Astrocyte of the spinal cord (primary cell): Measurements from ENCODE around the gene ADAMTS7.
"Not testable (repeated sequence)": the region's sequence is repeated elsewhere in the genome, so short reads cannot be mapped to it uniquely, and the experiment has no call there.

Experiments
- DNase-seq: peaks from one replicate; pipeline ENCODE4 v3.0.0; 2011; ENCODE audit warnings: low read depth, low spot score
- H3K4me3 ChIP-seq: 2 replicates; pipeline ENCODE4 v1.5.1; 2011; ENCODE audit warnings: low read depth, mild to moderate bottlenecking, low read length, moderate library complexity
- CTCF ChIP-seq: IDR thresholded peaks from 2 replicates; pipeline ENCODE4 v1.5.1; 2012; ENCODE audit warnings: low read depth, mild to moderate bottlenecking, low read length, inconsistent platforms
- in situ Hi-C: cut with HindIII; loops from 2 replicates; pipeline ENCODE4 v1.10.0; 2017; ENCODE audit warnings: low sequenced_read_pairs

The ADAMTS7 gene

GRCh38 chr15:78740904-78741274, 70.4 kb downstream of the ADAMTS7 start:
- in situ Hi-C loops: no loop called here
- DNase-seq: no peak
- no peak for TF ChIP-seq CTCF
- H3K4me3 ChIP-seq: no peak overlapping the region

- DNase-seq: no peak
- peak; percentile 55 for TF ChIP-seq CTCF
These were observed 71.0 kb downstream of the ADAMTS7 start for GRCh38 chr15:78739996-78740903.

GRCh38 chr15:78739206-78739605, 72.1 kb downstream of the ADAMTS7 start:
- in situ Hi-C loops: no loop called here
- no peak overlapping the region for H3K4me3 ChIP-seq
- no peak for DNase-seq
- TF ChIP-seq CTCF: no peak

More at GRCh38 chr15:78739996-78740903, 71.0 kb downstream of the ADAMTS7 start:
- no peak overlapping the region for H3K4me3 ChIP-seq
- in situ Hi-C loops: no loop called here

- in situ Hi-C loops, DNase-seq, H3K4me3 ChIP-seq: not testable (repeated sequence)
- peak; percentile 71 for TF ChIP-seq CTCF
These were observed 73.2 kb downstream of the ADAMTS7 start for GRCh38 chr15:78737931-78738558.

- TF ChIP-seq CTCF: no peak
- no peak overlapping the region for H3K4me3 ChIP-seq
- in situ Hi-C loops: no loop called here
- DNase-seq: no peak
These were observed 74.0 kb downstream of the ADAMTS7 start for GRCh38 chr15:78737187-78737820.

GRCh38 chr15:78736286-78736685, 75.0 kb downstream of the ADAMTS7 start:
- H3K4me3 ChIP-seq, DNase-seq, in situ Hi-C loops: not testable (repeated sequence)
